Loucy (cell line): ENCODE data around the gene NELFB.

ENCODE experiments used
- H2AFZ ChIP-seq: fragments of 200-600 bp; sonication (generic); 2 replicates; pipeline ENCODE4 v1.6.0; 2016; ENCODE audit warnings: antibody characterized with exemption, mild to moderate bottlenecking, low read length, moderate library complexity
- H3F3A ChIP-seq: fragments of 200-600 bp; 2 replicates; pipeline ENCODE4 v1.6.0; 2016; ENCODE audit warnings: antibody characterized with exemption, low read depth, mild to moderate bottlenecking
- H3K27me3 ChIP-seq: fragments of 200-600 bp; sonication (generic); 2 replicates; pipeline ENCODE4 v1.6.1; 2014; ENCODE audit warnings: low read length, mild to moderate bottlenecking; ENCODE audit not compliant: insufficient read depth, poor library complexity, severe bottlenecking
- H3K36me3 ChIP-seq: fragments of 200-600 bp; sonication (generic); 2 replicates; pipeline ENCODE4 v1.6.1; 2016; ENCODE audit warnings: low read length; ENCODE audit not compliant: insufficient read depth
- H3K4me1 ChIP-seq: fragments of 200-600 bp; sonication (generic); 2 replicates; pipeline ENCODE4 v1.5.1; 2014; ENCODE audit warnings: low read length, mild to moderate bottlenecking; ENCODE audit not compliant: insufficient read depth, poor library complexity, severe bottlenecking
- H3K4me2 ChIP-seq: fragments of 200-600 bp; sonication (generic); 2 replicates; pipeline ENCODE4 v1.6.0; 2014; ENCODE audit warnings: antibody characterized with exemption, low read length, low read depth, mild to moderate bottlenecking; ENCODE audit not compliant: poor library complexity, severe bottlenecking
- H3K4me3 ChIP-seq: fragments of 200-600 bp; sonication (generic); 2 replicates; pipeline ENCODE4 v1.5.1; 2014; ENCODE audit warnings: low read length, mild to moderate bottlenecking, mixed read lengths; ENCODE audit not compliant: poor library complexity, severe bottlenecking
- H3K79me2 ChIP-seq: fragments of 200-600 bp; sonication (generic); 2 replicates; pipeline ENCODE4 v1.6.1; 2014; ENCODE audit warnings: low read length; ENCODE audit not compliant: insufficient read depth
- H3K9ac ChIP-seq: fragments of 200-600 bp; sonication (generic); 2 replicates; pipeline ENCODE4 v1.6.0; 2014; ENCODE audit warnings: mild to moderate bottlenecking, low read depth, low read length, moderate library complexity; ENCODE audit not compliant: poor library complexity, severe bottlenecking
- H3K9me2 ChIP-seq: fragments of 200-600 bp; sonication (generic); replicated peaks from 2 replicates; pipeline ENCODE4 v1.6.1; 2016; ENCODE audit warnings: low read depth, low read length, mixed read lengths
- H3K9me3 ChIP-seq: fragments of 200-600 bp; sonication (generic); 2 replicates; pipeline ENCODE4 v1.6.1; 2014; ENCODE audit warnings: mild to moderate bottlenecking, antibody characterized with exemption, low read length, low read depth; ENCODE audit not compliant: insufficient read depth
- H4K20me1 ChIP-seq: fragments of 200-600 bp; sonication (generic); 2 replicates; pipeline ENCODE4 v1.6.0; 2014; ENCODE audit warnings: antibody characterized with exemption, low read length, mild to moderate bottlenecking; ENCODE audit not compliant: insufficient read depth, poor library complexity, severe bottlenecking
- EZH2phosphoT487 ChIP-seq: fragments of 200-600 bp; IDR thresholded peaks from 2 replicates; pipeline ENCODE4 v1.6.1; 2018; ENCODE audit warnings: antibody characterized with exemption, mild to moderate bottlenecking, moderate library complexity, borderline replicate concordance
- TF ChIP-seq, protein P1 (sequence below): fragments of 200-600 bp; sonication (generic); conservative IDR thresholded peaks from 2 replicates; pipeline ENCODE4 v1.5.1; 2014; ENCODE audit warnings: mild to moderate bottlenecking, antibody characterized with exemption, low read length

Gene NELFB

DNA sequence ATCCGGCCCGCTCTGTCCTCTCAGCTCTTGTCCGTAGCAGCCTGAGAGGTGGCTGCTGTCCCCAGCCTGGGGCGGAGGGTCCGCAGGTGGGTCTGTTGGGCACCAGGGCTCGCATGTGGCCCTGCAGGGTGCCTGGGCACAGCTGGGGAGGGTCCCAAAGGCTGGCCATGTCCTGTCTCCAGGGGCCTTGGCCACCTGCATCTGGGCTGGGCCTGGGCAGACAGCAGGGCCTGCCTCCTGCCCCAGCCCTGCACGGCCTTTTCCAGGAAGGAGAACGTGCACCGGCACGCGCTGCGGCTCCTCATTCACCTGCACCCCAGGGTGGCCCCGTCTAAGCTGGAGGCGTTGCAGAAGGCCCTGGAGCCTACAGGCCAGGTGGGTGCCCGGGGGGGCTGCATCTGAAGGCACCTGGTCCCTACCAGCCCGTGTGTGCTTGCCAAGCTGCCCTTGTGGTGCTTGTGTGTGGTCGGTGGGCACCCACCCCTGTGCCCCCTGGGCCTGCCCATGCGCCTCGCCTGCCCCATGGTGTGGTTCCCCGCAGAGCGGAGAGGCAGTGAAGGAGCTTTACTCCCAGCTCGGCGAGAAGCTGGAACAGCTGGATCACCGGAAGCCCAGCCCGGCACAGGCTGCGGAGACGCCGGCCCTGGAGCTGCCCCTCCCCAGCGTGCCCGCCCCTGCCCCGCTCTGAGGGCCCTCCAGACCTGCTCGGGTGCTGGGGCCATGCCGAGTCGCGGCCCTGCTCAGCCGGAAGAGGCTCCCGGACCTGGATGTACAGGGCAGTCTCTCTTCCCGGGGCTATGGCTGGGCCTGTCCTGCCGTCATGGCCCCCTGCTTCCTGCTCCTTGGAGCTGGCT lies 17.3 kb downstream of the NELFB start:
- Histone ChIP-seq H3K27me3 (no peaks in the 10 kb centered on the region), H3K9me3 (no peaks in the 10 kb centered on the region), H3K4me3 (no peak overlapping the region), H3K36me3 (no peaks in the 10 kb centered on the region; the same call in 1 of the 2 replicates), H4K20me1 (peaks cover 3% of the 10 kb centered on the region), H3F3A (no peaks in the 10 kb centered on the region), H3K79me2 (no peaks in the 10 kb centered on the region), H3K9ac (no peak overlapping the region), H2AFZ (no peak overlapping the region), H3K4me1 (peaks cover 9% of the 10 kb centered on the region), H3K4me2 (no peak overlapping the region), H3K9me2 (no peaks in the 10 kb centered on the region)
- TF ChIP-seq, protein P1, sequence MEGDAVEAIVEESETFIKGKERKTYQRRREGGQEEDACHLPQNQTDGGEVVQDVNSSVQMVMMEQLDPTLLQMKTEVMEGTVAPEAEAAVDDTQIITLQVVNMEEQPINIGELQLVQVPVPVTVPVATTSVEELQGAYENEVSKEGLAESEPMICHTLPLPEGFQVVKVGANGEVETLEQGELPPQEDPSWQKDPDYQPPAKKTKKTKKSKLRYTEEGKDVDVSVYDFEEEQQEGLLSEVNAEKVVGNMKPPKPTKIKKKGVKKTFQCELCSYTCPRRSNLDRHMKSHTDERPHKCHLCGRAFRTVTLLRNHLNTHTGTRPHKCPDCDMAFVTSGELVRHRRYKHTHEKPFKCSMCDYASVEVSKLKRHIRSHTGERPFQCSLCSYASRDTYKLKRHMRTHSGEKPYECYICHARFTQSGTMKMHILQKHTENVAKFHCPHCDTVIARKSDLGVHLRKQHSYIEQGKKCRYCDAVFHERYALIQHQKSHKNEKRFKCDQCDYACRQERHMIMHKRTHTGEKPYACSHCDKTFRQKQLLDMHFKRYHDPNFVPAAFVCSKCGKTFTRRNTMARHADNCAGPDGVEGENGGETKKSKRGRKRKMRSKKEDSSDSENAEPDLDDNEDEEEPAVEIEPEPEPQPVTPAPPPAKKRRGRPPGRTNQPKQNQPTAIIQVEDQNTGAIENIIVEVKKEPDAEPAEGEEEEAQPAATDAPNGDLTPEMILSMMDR: no peak; the same call in 1 of the 2 replicates
- TF ChIP-seq EZH2phosphoT487: no peak

DNA sequence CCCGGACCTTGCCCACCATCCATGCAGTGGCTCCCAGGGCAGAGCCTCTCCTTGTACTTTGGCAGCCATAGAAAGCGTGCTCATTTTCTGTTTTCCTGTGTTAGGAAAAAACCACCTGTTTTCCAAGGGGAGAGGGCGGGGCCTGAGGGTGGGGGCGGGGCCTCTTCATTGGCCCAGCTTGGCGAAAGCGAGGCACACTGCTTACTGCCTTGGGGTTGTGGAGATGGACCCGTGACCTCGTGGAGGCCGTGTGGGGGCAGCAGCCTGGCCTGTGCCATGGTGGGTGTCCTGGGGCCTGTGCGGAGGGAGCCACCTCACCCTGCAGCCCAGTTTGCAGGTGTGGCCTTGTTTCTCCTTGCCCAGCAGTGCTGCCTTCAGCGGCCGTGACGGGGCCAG lies 18.0 kb downstream of the NELFB start:
- peaks cover 4% of the 10 kb centered on the region for H3K4me1 ChIP-seq

DNA sequence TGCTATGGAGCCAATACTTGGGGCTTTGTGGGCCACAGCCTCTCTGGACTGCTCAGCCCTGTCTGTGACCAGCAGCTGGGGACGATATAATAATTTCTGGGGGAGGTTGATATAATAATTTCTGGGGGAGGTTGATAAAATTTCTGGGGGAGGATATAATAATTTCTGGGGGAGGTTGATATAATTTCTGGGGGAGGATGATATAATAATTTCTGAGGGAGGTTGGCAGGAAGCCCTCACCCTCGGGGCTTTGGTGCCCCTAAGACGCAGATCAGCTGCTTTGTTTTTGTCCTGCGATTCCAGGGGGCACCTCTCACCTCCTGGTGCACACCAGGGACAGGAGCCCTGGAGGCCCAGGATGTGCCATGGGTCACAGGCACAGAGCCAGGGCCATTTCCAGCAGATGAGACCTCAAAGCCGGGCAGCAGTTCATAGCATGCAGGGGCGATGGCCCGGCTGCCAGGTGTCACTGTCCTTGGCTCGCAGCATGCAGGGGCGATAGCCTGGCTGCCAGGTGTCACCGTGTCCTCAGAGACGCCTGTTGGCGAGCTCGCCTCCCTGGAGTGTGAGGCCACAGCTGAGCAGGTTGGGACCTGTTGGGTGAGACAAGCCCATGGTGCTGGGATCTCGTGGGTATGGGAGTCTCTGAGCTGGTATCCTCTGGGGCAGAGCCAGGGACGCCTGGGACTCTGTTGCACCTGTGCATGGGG lies 18.6 kb downstream of the NELFB start:
- no peak overlapping the region for H3K4me3 ChIP-seq
- no peaks in the 10 kb centered on the region; the same call in 1 of the 2 replicates for H3K36me3 ChIP-seq
- H4K20me1 ChIP-seq: peaks cover 3% of the 10 kb centered on the region
- H3K4me1 ChIP-seq: peaks cover 3% of the 10 kb centered on the region
- TF ChIP-seq, protein P1: no peak
- TF ChIP-seq EZH2phosphoT487: no peak
- H3K9me2 ChIP-seq: no peaks in the 10 kb centered on the region
- no peaks in the 10 kb centered on the region for H3K27me3 ChIP-seq
- H3K9me3 ChIP-seq: no peaks in the 10 kb centered on the region
- no peaks in the 10 kb centered on the region for H3F3A ChIP-seq
- no peaks in the 10 kb centered on the region for H3K79me2 ChIP-seq
- no peak overlapping the region for H3K9ac ChIP-seq
- no peak overlapping the region for H2AFZ ChIP-seq
- H3K4me2 ChIP-seq: no peak overlapping the region

More for the DNA sequence above, 18.0 kb downstream of the NELFB start:
- H3K27me3 ChIP-seq: no peaks in the 10 kb centered on the region
- TF ChIP-seq EZH2phosphoT487: no peak
- TF ChIP-seq, protein P1: no peak
- H4K20me1 ChIP-seq: peaks cover 3% of the 10 kb centered on the region
- H3K9me2 ChIP-seq: no peaks in the 10 kb centered on the region
- no peaks in the 10 kb centered on the region for H3K79me2 ChIP-seq
- H3F3A ChIP-seq: no peaks in the 10 kb centered on the region
- H2AFZ ChIP-seq: no peak overlapping the region
- no peaks in the 10 kb centered on the region for H3K9me3 ChIP-seq
- H3K4me3 ChIP-seq: no peak overlapping the region
- no peaks in the 10 kb centered on the region; the same call in 1 of the 2 replicates for H3K36me3 ChIP-seq
- no peak overlapping the region for H3K4me2 ChIP-seq
- H3K9ac ChIP-seq: no peak overlapping the region
